Lung (tissue), 12 donors: ENCODE results near the gene ZDHHC8. TPM values are rescaled to one million over a fixed set of nuclear protein-coding genes. Genes with fewer than 3 reads are reported as not detected.

Source experiments
- ATAC-seq: fragments of 200-7000 bp; cut with Tn5 transposase; one replicate; pipeline ENCODE4 v1.9.1; 2020; ENCODE audit warnings: moderate number of reproducible peaks; ENCODE audit not compliant: insufficient read depth, low FRiP score
- DNase-seq, 3 donors: peaks; one replicate each; pipeline ENCODE4 v3.0.0-alpha.2; 2013 to 2017
- H3K27ac ChIP-seq, 2 donors: one replicate each; pipeline ENCODE4 v1.5.1; 2013; ENCODE audit warnings: mild to moderate bottlenecking in 2 of 2, moderate library complexity in 2 of 2, control low read depth in 1 of 2, inconsistent platforms in 1 of 2, low read depth in 1 of 2, low read length in 1 of 2
- H3K27me3 ChIP-seq, 3 donors: one replicate each; pipeline ENCODE4 v1.5.1; 2013; ENCODE audit warnings: low read length in 2 of 3; ENCODE audit not compliant: control insufficient read depth in 3 of 3, insufficient read depth in 3 of 3
- H3K36me3 ChIP-seq, 4 donors: one replicate each; pipeline ENCODE4 v1.5.1; 2013; ENCODE audit warnings: low read length in 4 of 4, mild to moderate bottlenecking in 1 of 4, moderate library complexity in 1 of 4; ENCODE audit not compliant: control insufficient read depth in 4 of 4, insufficient read depth in 4 of 4
- H3K4me1 ChIP-seq, 5 donors: one replicate each; pipeline ENCODE4 v1.5.1; 2013; ENCODE audit warnings: low read length in 5 of 5, mild to moderate bottlenecking in 2 of 5, moderate library complexity in 1 of 5; ENCODE audit not compliant: control insufficient read depth in 5 of 5, insufficient read depth in 5 of 5
- H3K4me3 ChIP-seq: one replicate; pipeline ENCODE4 v1.5.1; 2013; ENCODE audit warnings: mild to moderate bottlenecking, control low read depth, moderate library complexity
- H3K9ac ChIP-seq, 2 donors: one replicate each; pipeline ENCODE4 v1.5.1; 2013; ENCODE audit warnings: low read length in 2 of 2, control low read depth in 1 of 2; ENCODE audit not compliant: insufficient read depth in 1 of 2
- H3K9me3 ChIP-seq, 4 donors: one replicate each; pipeline ENCODE4 v1.5.1; 2013; ENCODE audit warnings: low read length in 3 of 4, mild to moderate bottlenecking in 1 of 4, moderate library complexity in 1 of 4; ENCODE audit not compliant: control insufficient read depth in 4 of 4, insufficient read depth in 3 of 4
- CTCF ChIP-seq: IDR thresholded peaks from 2 replicates; pipeline ENCODE4 v1.5.1; 2012; ENCODE audit warnings: mild to moderate bottlenecking; ENCODE audit errors: control extremely low read depth, extremely low read depth
- WGBS, 2 donors: extraction: QIAGEN DNeasy Blood & Tissue Kit; methylation state at CpG; one replicate each; pipeline ENCODE4 v1.1.7; 2013; 5-methylcytosine and 5-hydroxymethylcytosine counted together
- polyA plus RNA-seq, 2 donors: library from polyadenylated mRNA; stranded (reverse); fragments of 200-250 nt; gene quantifications; one replicate each; pipeline ENCODE4 v1.2.1, GENCODE V29; 2013
- total RNA-seq, 2 donors: library from RNA; depleted of rRNA in 1 of 2; stranded (reverse); fragments of >200 nt in 1 of 2; gene quantifications; one replicate each; pipeline ENCODE4 v1.2.1, GENCODE V29; 2014 to 2021
- donor health status: control.
- donor health status: control.
- donor health status: Bipolar disorder and iron deficiency.
- donor health status: healthy.
- donor health status: DM: yes; HTN: yes; CAD: no.

ZDHHC8 gene
- total and polyA plus RNA-seq, 4 donors: 28.4 to 75.1 (median 35.5) TPM

- WGBS, 2 donors: 89 to 97% methylated on average over 16 of the region's 16 CpGs
- no peak for TF ChIP-seq CTCF
- H3K4me3 ChIP-seq: no peak overlapping the region
- H3K27me3 ChIP-seq: no peaks in the 10 kb centered on the region
- no peak overlapping the region for H3K9ac ChIP-seq
- peaks cover 0 to 9% (median 1%) of the 10 kb centered on the region in 4 donors for H3K9me3 ChIP-seq
- H3K36me3 ChIP-seq: peaks cover 52 to 79% (median 73%) of the 10 kb centered on the region in 4 donors
- H3K27ac ChIP-seq: no peak overlapping the region
- ATAC-seq (no peak), DNase-seq (no peak)
- H3K4me1 ChIP-seq: no peaks in the 10 kb centered on the region
Measured at GRCh38 chr22:20091690-20092476, 39.7 kb upstream of the ZDHHC8 start.

GRCh38 chr22:20092477-20092854 is 39.1 kb upstream of the ZDHHC8 start:
- ATAC-seq: no peak
- TF ChIP-seq CTCF: no peak
- DNase-seq: no peak
- H3K9me3 ChIP-seq: peaks cover 0 to 9% (median 1%) of the 10 kb centered on the region in 4 donors
- H3K36me3 ChIP-seq: peaks cover 52 to 76% (median 72%) of the 10 kb centered on the region in 4 donors
- H3K9ac ChIP-seq: no peak overlapping the region
- no peak overlapping the region for H3K27ac ChIP-seq
- H3K4me1 ChIP-seq: no peaks in the 10 kb centered on the region
- 95 to 96% methylated on average over 11 of the region's 11 CpGs for WGBS, 2 donors
- no peak overlapping the region for H3K4me3 ChIP-seq
- H3K27me3 ChIP-seq: no peaks in the 10 kb centered on the region

- Histone ChIP-seq H3K27ac (no peak overlapping the region), H3K36me3 (peaks cover 52 to 72% (median 66%) of the 10 kb centered on the region in 4 donors), H3K9me3 (peaks cover 0 to 9% (median 1%) of the 10 kb centered on the region in 4 donors), H3K9ac (no peak overlapping the region), H3K27me3 (no peaks in the 10 kb centered on the region), H3K4me3 (no peak overlapping the region), H3K4me1 (no peaks in the 10 kb centered on the region)
- TF ChIP-seq CTCF: no peak
- ATAC-seq (no peak), DNase-seq (no peak)
- WGBS, 2 donors: 92 to 95% methylated on average over 13 of the region's 13 CpGs
Measured at GRCh38 chr22:20093418-20094196, 38.0 kb upstream of the ZDHHC8 start.
